NCI-H1436 (cell line): ENCODE measurements around the gene OTP.
"Not testable (repeated sequence)": the region's sequence is repeated elsewhere in the genome, so short reads cannot be mapped to it uniquely, and the experiment has no call there.

Experiments used
- DNase-seq: peaks from one replicate; lab custom pipeline; 2025; lab: John Stamatoyannopoulos, UW

Gene OTP

GRCh38 chr5:77608927-77609326, 29.6 kb downstream of the OTP start:
- not testable (repeated sequence) for DNase-seq

- no peak for DNase-seq
These were observed 31.2 kb downstream of the OTP start for GRCh38 chr5:77607324-77607723.

- DNase-seq, result no peak
These were observed 32.2 kb downstream of the OTP start for GRCh38 chr5:77606279-77606678.

- DNase-seq, result no peak
These were observed 38.8 kb downstream of the OTP start for GRCh38 chr5:77599679-77600078.

- no peak for DNase-seq
These were observed 48.2 kb downstream of the OTP start for GRCh38 chr5:77590347-77590746.

- no peak for DNase-seq
These were observed 50.3 kb downstream of the OTP start for GRCh38 chr5:77588175-77588574.

GRCh38 chr5:77586101-77586500, 52.4 kb downstream of the OTP start:
- DNase-seq, result no peak

GRCh38 chr5:77582143-77582542, 56.4 kb downstream of the OTP start:
- DNase-seq, result not testable (repeated sequence)
